ENCODE data around the gene RGR.

GRCh38 chr10:84212014-84212413 is 32.8 kb upstream of the RGR start:
- TF ChIP-seq CTCF (conservative IDR thresholded peaks at IDR 0.05; ENCODE audit: low read depth, low read length): no peak
- no peak for TF ChIP-seq EZH2phosphoT487 (IDR thresholded peaks at IDR 0.05; ENCODE audit: borderline replicate concordance, low read length)
- TF ChIP-seq EZH2 (IDR thresholded peaks at IDR 0.05; ENCODE audit: low read length, unreplicated experiment): no peak

All from PC-3 (cell line).